ENCODE results near the gene SPTY2D1. TPM values are rescaled to one million over a fixed set of nuclear protein-coding genes. Genes with fewer than 3 reads are reported as not detected.
"Not testable (repeated sequence)": the region's sequence is repeated elsewhere in the genome, so short reads cannot be mapped to it uniquely, and the experiment has no call there.

SPTY2D1 gene
- total RNA-seq, 3 donors from 2014 or later (not counting 1 experiment from before 2014, with no cell fraction given), result 58.6 to 62.5 (median 62.0) TPM

- H3K4me1 ChIP-seq (ENCODE audit: control insufficient read depth, insufficient read depth, low read length), result no peaks in the 10 kb centered on the region
- no peaks in the 10 kb centered on the region for H3K9me3 Mint-ChIP-seq
- H3K36me3 Mint-ChIP-seq, result no peaks in the 10 kb centered on the region
- no peak for TF ChIP-seq CTCF (IDR thresholded peaks at IDR 0.05)
- H3K4me1 Mint-ChIP-seq, result no peaks in the 10 kb centered on the region
- H3K4me3 Mint-ChIP-seq, result no peak overlapping the region
- ATAC-seq, result no peak
- intact Hi-C loops (cut with micrococcal nuclease), result no loop called here
- DNase-seq, result no peak
- WGBS (ENCODE audit: insufficient coverage), result 83% methylated on average over 5 of the region's 5 CpGs
- no peaks in the 10 kb centered on the region for H3K36me3 ChIP-seq (ENCODE audit: control insufficient read depth, insufficient read depth, low read length)
- H3K27ac ChIP-seq (ENCODE audit: low read length), result no peak overlapping the region
- no peaks in the 10 kb centered on the region for H3K9me3 ChIP-seq (ENCODE audit: control insufficient read depth, insufficient read depth, low read length)
- no peak overlapping the region for H3K4me3 ChIP-seq (ENCODE audit: low read length)
- H3K27me3 ChIP-seq (ENCODE audit: control insufficient read depth, insufficient read depth, low read length), result no peaks in the 10 kb centered on the region
- peaks cover 9 to 10% of the 10 kb centered on the region in 2 donors for H3K27me3 Mint-ChIP-seq (ENCODE audit: low read depth in 2 of 2)
- no peak overlapping the region for H3K27ac Mint-ChIP-seq
Observed at GRCh38 chr11:18657673-18658072, 23.5 kb upstream of the SPTY2D1 start.

GRCh38 chr11:18650859-18651557 lies 16.9 kb upstream of the SPTY2D1 start:
- Histone ChIP-seq H3K27me3 (ENCODE audit: control insufficient read depth, insufficient read depth, low read length) (no peaks in the 10 kb centered on the region), H3K4me3 (ENCODE audit: low read length) (no peak overlapping the region), H3K4me1 (ENCODE audit: control insufficient read depth, insufficient read depth, low read length) (no peaks in the 10 kb centered on the region), H3K9me3 (ENCODE audit: control insufficient read depth, insufficient read depth, low read length) (no peaks in the 10 kb centered on the region), H3K36me3 (ENCODE audit: control insufficient read depth, insufficient read depth, low read length) (no peaks in the 10 kb centered on the region), H3K27ac (ENCODE audit: low read length) (no peak overlapping the region)
- Mint-ChIP-seq H3K27ac (no peak overlapping the region), H3K27me3 (ENCODE audit: low read depth in 2 of 2) (no peaks in the 10 kb centered on the region), H3K36me3 (no peaks in the 10 kb centered on the region), H3K4me1 (no peaks in the 10 kb centered on the region), H3K9me3 (no peaks in the 10 kb centered on the region), H3K4me3 (no peak overlapping the region)
- intact Hi-C loops (cut with micrococcal nuclease), result no loop called here
- peak; percentile 34 for TF ChIP-seq CTCF (IDR thresholded peaks at IDR 0.05)
- WGBS (ENCODE audit: insufficient coverage), result 82% methylated on average over 19 of the region's 19 CpGs
- ATAC-seq (peak; percentile 57 to 64 (median 58)), DNase-seq (peak in 1 of 2 donors; percentile 73)

GRCh38 chr11:18650353-18650752 lies 16.2 kb upstream of the SPTY2D1 start:
- H3K4me3 Mint-ChIP-seq, result no peak overlapping the region
- Histone ChIP-seq H3K4me1 (ENCODE audit: control insufficient read depth, insufficient read depth, low read length) (no peaks in the 10 kb centered on the region), H3K4me3 (ENCODE audit: low read length) (no peak overlapping the region), H3K9me3 (ENCODE audit: control insufficient read depth, insufficient read depth, low read length) (no peaks in the 10 kb centered on the region), H3K27ac (ENCODE audit: low read length) (no peak overlapping the region), H3K27me3 (ENCODE audit: control insufficient read depth, insufficient read depth, low read length) (no peaks in the 10 kb centered on the region), H3K36me3 (ENCODE audit: control insufficient read depth, insufficient read depth, low read length) (no peaks in the 10 kb centered on the region)
- TF ChIP-seq CTCF (IDR thresholded peaks at IDR 0.05), result no peak
- no peaks in the 10 kb centered on the region for H3K9me3 Mint-ChIP-seq
- H3K27ac Mint-ChIP-seq, result no peak overlapping the region
- ATAC-seq (no peak), DNase-seq (no peak)
- no peaks in the 10 kb centered on the region for H3K27me3 Mint-ChIP-seq (ENCODE audit: low read depth in 2 of 2)
- intact Hi-C loops (cut with micrococcal nuclease), result no loop called here
- H3K36me3 Mint-ChIP-seq, result no peaks in the 10 kb centered on the region
- no peaks in the 10 kb centered on the region for H3K4me1 Mint-ChIP-seq
- 95% methylated on average over 3 of the region's 4 CpGs for WGBS (ENCODE audit: insufficient coverage)

- peaks cover 0 to 13% of the 10 kb centered on the region in 2 donors for H3K27me3 Mint-ChIP-seq (ENCODE audit: low read depth in 2 of 2)
- H3K4me1 Mint-ChIP-seq; H3K4me3 Mint-ChIP-seq; H3K27ac ChIP-seq (ENCODE audit: low read length); DNase-seq; H3K4me1 ChIP-seq (ENCODE audit: control insufficient read depth, insufficient read depth, low read length); H3K9me3 Mint-ChIP-seq; H3K27ac Mint-ChIP-seq; H3K36me3 ChIP-seq (ENCODE audit: control insufficient read depth, insufficient read depth, low read length); H3K27me3 ChIP-seq (ENCODE audit: control insufficient read depth, insufficient read depth, low read length); H3K9me3 ChIP-seq (ENCODE audit: control insufficient read depth, insufficient read depth, low read length); ATAC-seq; H3K4me3 ChIP-seq (ENCODE audit: low read length); H3K36me3 Mint-ChIP-seq; intact Hi-C loops (cut with micrococcal nuclease): not testable (repeated sequence)
- WGBS (ENCODE audit: insufficient coverage), result 86% methylated on average over 4 of the region's 4 CpGs
Observed at GRCh38 chr11:18643034-18643433, 8.9 kb upstream of the SPTY2D1 start.
